Trophoblast cell (in vitro differentiated cells and primary cell): ENCODE data around the gene DOCK3.

ENCODE experiments used
- DNase-seq, 2 donors: peaks; one replicate each; pipeline ENCODE4 v3.0.0-alpha.2; 2016
- H2AFZ ChIP-seq: 2 replicates; pipeline ENCODE4 v1.6.1; 2013; ENCODE audit warnings: low read length, moderate library complexity, mild to moderate bottlenecking; ENCODE audit not compliant: insufficient read depth, poor library complexity
- H2AK5ac ChIP-seq: 2 replicates; pipeline ENCODE4 v1.6.1; 2013; ENCODE audit warnings: mild to moderate bottlenecking, low read length
- H2BK120ac ChIP-seq: 2 replicates; pipeline ENCODE4 v1.6.1; 2013; ENCODE audit warnings: low read length, mild to moderate bottlenecking, moderate library complexity; ENCODE audit not compliant: insufficient read depth, poor library complexity
- H2BK12ac ChIP-seq: 2 replicates; pipeline ENCODE4 v1.6.1; 2013; ENCODE audit warnings: mild to moderate bottlenecking, low read length, moderate library complexity
- H2BK5ac ChIP-seq: 2 replicates; pipeline ENCODE4 v1.6.1; 2013; ENCODE audit warnings: low read length, low read depth, moderate library complexity, mild to moderate bottlenecking; ENCODE audit not compliant: poor library complexity
- H3K14ac ChIP-seq: 2 replicates; pipeline ENCODE4 v1.6.1; 2013; ENCODE audit warnings: mild to moderate bottlenecking, low read length
- H3K18ac ChIP-seq: 2 replicates; pipeline ENCODE4 v1.6.1; 2013; ENCODE audit warnings: mild to moderate bottlenecking, low read length
- H3K23ac ChIP-seq: 2 replicates; pipeline ENCODE4 v1.6.1; 2013; ENCODE audit warnings: low read length
- H3K27ac ChIP-seq: 2 replicates; pipeline ENCODE4 v1.5.1; 2013; ENCODE audit warnings: low read depth, mild to moderate bottlenecking, inconsistent platforms, low read length, moderate library complexity
- H3K27me3 ChIP-seq: 2 replicates; pipeline ENCODE4 v1.6.1; 2013; ENCODE audit warnings: inconsistent platforms, mild to moderate bottlenecking, low read length, moderate library complexity; ENCODE audit not compliant: insufficient read depth
- H3K36me3 ChIP-seq, 2 experiments: 1 replicate in 1 of 2; 2 replicates in 1 of 2; pipeline ENCODE4 v1.6.1; 2013; ENCODE audit warnings: low read length in 2 of 2, mild to moderate bottlenecking in 2 of 2, moderate library complexity in 1 of 2; ENCODE audit not compliant: insufficient read depth in 2 of 2, control insufficient read depth in 1 of 2
- H3K4ac ChIP-seq: 2 replicates; pipeline ENCODE4 v1.6.1; 2013; ENCODE audit warnings: low read depth, mild to moderate bottlenecking, low read length, moderate library complexity
- H3K4me1 ChIP-seq, 2 experiments: 1 replicate in 1 of 2; 2 replicates in 1 of 2; pipeline ENCODE4 v1.6.1; 2013; ENCODE audit warnings: low read length in 2 of 2, mild to moderate bottlenecking in 2 of 2, moderate library complexity in 1 of 2; ENCODE audit not compliant: insufficient read depth in 2 of 2, control insufficient read depth in 1 of 2
- H3K4me2 ChIP-seq: 2 replicates; pipeline ENCODE4 v1.6.1; 2013; ENCODE audit warnings: inconsistent platforms, mild to moderate bottlenecking, low read length, moderate library complexity
- H3K4me3 ChIP-seq: 2 replicates; pipeline ENCODE4 v1.5.1; 2013; ENCODE audit warnings: mild to moderate bottlenecking, low read depth, low read length, inconsistent platforms
- H3K79me1 ChIP-seq: one replicate; pipeline ENCODE4 v1.6.1; 2013; ENCODE audit warnings: low read length
- H3K79me2 ChIP-seq: 2 replicates; pipeline ENCODE4 v1.6.1; 2013; ENCODE audit warnings: low read length, mild to moderate bottlenecking; ENCODE audit not compliant: control insufficient read depth, insufficient read depth, poor library complexity
- H3K9ac ChIP-seq: 2 replicates; pipeline ENCODE4 v1.6.1; 2013; ENCODE audit warnings: mild to moderate bottlenecking, low read length
- H3K9me3 ChIP-seq: 2 replicates; pipeline ENCODE4 v1.6.1; 2013; ENCODE audit warnings: low read depth, mild to moderate bottlenecking, control low read depth, inconsistent platforms, low read length; ENCODE audit not compliant: insufficient read depth
- H4K12ac ChIP-seq: 2 replicates; pipeline ENCODE4 v1.6.1; 2013; ENCODE audit warnings: low read depth, mild to moderate bottlenecking, low read length, moderate library complexity
- H4K8ac ChIP-seq: 2 replicates; pipeline ENCODE4 v1.6.1; 2013; ENCODE audit warnings: low read depth, mild to moderate bottlenecking, low read length, moderate library complexity
- H4K91ac ChIP-seq: one replicate; pipeline ENCODE4 v1.6.1; 2013; ENCODE audit warnings: low read depth, mild to moderate bottlenecking, low read length, moderate library complexity
- WGBS: extraction: QIAGEN DNeasy Blood & Tissue Kit; methylation state at CpG from one replicate; pipeline ENCODE4 v1.1.7; 2013; ENCODE audit warnings: missing lambda C conversion rate; ENCODE audit not compliant: insufficient read length, insufficient coverage; ENCODE audit errors: extremely low coverage; 5-methylcytosine and 5-hydroxymethylcytosine counted together

Gene DOCK3

DNA sequence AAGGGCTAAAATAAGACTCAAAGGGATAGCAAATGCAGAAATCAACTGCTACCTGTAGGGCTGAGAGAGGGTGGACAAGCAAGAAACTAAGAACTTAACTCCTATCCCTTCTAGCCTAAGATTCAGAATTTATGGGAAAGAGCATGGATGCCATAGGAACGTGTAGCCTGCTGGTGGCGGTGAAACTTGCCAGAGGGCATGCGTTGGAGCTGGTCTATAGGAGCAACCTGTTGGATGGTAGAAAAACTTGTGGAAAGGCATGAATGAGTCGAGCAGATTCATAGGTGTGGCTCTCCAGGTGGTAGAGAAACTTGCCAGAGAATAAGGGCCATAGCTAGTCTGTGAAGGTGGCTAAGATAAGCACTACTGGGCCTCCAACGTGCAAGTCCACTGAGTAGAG, 137.2 kb downstream of the DOCK3 start:
- Histone ChIP-seq H4K91ac (no peak overlapping the region), H3K23ac (no peak overlapping the region), H3K9me3 (no peaks in the 10 kb centered on the region), H3K36me3 (no peaks in the 10 kb centered on the region), H3K4me2 (no peak overlapping the region), H2BK5ac (no peak overlapping the region), H3K27ac (no peak overlapping the region), H3K4me1 (peaks cover 9 to 17% of the 10 kb centered on the region in 2 experiments), H2BK12ac (peak overlapping the region; percentile 15), H3K79me1 (peaks cover 11% of the 10 kb centered on the region), H4K12ac (no peak overlapping the region), H3K79me2 (no peaks in the 10 kb centered on the region), H3K4me3 (no peak overlapping the region), H3K9ac (no peak overlapping the region), H2AK5ac (no peak overlapping the region), H4K8ac (no peak overlapping the region), H3K27me3 (no peaks in the 10 kb centered on the region), H2BK120ac (no peak overlapping the region), H3K14ac (no peak overlapping the region), H2AFZ (no peak overlapping the region), H3K18ac (no peak overlapping the region), H3K4ac (no peak overlapping the region)
- no CpG with 5 or more reads among the region's 5 CpGs for WGBS
- DNase-seq, result peak; percentile 96 to 97

DNA sequence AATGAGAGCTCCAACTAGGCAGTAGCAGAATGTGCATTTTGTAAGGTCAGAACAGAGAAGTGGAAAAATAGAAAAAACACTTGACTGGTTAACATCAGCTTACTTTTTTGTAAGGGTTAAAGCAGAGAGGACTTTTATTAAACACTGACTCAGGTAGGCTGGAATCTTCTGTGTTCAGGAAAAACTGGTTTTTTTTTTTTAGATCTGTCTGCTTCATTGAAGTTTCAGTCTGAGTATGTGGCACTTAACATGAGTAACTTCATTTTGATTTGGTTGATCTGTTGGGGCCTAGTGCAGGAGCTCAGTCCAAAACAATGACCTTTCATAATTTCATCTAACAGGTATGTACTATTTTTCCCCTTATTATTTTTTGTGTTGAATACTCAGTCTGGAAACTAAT, 141.1 kb downstream of the DOCK3 start:
- H3K27ac ChIP-seq, result peak overlapping the region; percentile 81
- no peak overlapping the region for H2BK12ac ChIP-seq
- no peaks in the 10 kb centered on the region for H3K79me2 ChIP-seq
- peaks cover 18% of the 10 kb centered on the region for H3K79me1 ChIP-seq
- no peaks in the 10 kb centered on the region for H3K27me3 ChIP-seq
- no peaks in the 10 kb centered on the region for H3K9me3 ChIP-seq
- no peak overlapping the region for H3K18ac ChIP-seq
- H3K36me3 ChIP-seq, result no peaks in the 10 kb centered on the region
- H3K4ac ChIP-seq, result no peak overlapping the region
- no peak overlapping the region for H2BK5ac ChIP-seq
- H2AFZ ChIP-seq, result no peak overlapping the region
- no peak overlapping the region for H4K91ac ChIP-seq
- no peak overlapping the region for H3K9ac ChIP-seq
- H4K12ac ChIP-seq, result no peak overlapping the region
- peak in 1 of 2 donors; percentile 93 for DNase-seq
- H3K23ac ChIP-seq, result no peak overlapping the region
- peaks cover 10 to 19% of the 10 kb centered on the region in 2 experiments for H3K4me1 ChIP-seq
- H3K4me2 ChIP-seq, result no peak overlapping the region
- no peak overlapping the region for H3K4me3 ChIP-seq
- H3K14ac ChIP-seq, result no peak overlapping the region
- no peak overlapping the region for H2AK5ac ChIP-seq
- H2BK120ac ChIP-seq, result no peak overlapping the region
- H4K8ac ChIP-seq, result no peak overlapping the region

DNA sequence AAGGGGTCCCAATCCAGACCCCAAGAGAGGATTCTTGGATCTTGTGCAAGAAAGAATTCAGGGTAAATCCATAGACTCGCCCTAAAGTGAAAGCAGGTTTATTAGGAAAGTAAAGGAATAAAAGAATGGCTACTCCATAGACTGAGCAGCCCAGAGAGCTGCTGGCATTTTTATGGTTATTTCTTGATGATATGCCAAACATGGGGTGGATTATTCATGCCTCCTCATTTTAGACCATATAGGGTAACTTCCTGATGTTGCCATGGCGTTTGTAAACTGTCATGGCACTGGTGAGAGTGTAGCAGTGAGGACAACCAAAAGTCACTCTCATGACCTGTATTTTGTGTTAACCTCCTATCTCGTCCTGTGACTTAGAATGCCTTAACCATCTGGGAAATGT, 142.2 kb downstream of the DOCK3 start:
- Histone ChIP-seq H3K4ac (peak overlapping the region; percentile 47), H3K79me2 (no peaks in the 10 kb centered on the region), H3K27ac (peak overlapping the region; percentile 81), H3K14ac (peak overlapping the region; percentile 63), H3K79me1 (peaks cover 17% of the 10 kb centered on the region), H3K4me3 (no peak overlapping the region), H3K4me1 (peaks cover 8 to 18% of the 10 kb centered on the region in 2 experiments), H2BK12ac (peak overlapping the region; percentile 86), H4K12ac (no peak overlapping the region), H2BK120ac (peak overlapping the region; percentile 91), H2AFZ (no peak overlapping the region), H3K18ac (peak overlapping the region; percentile 46), H3K4me2 (no peak overlapping the region), H2BK5ac (peak overlapping the region; percentile 64), H4K91ac (peak overlapping the region; percentile 84), H2AK5ac (no peak overlapping the region), H3K36me3 (no peaks in the 10 kb centered on the region), H3K9ac (no peak overlapping the region), H4K8ac (no peak overlapping the region), H3K27me3 (no peaks in the 10 kb centered on the region), H3K9me3 (no peaks in the 10 kb centered on the region), H3K23ac (no peak overlapping the region)
- no CpG with 5 or more reads among the region's 3 CpGs for WGBS
- peak in 1 of 2 donors; percentile 40 for DNase-seq

DNA sequence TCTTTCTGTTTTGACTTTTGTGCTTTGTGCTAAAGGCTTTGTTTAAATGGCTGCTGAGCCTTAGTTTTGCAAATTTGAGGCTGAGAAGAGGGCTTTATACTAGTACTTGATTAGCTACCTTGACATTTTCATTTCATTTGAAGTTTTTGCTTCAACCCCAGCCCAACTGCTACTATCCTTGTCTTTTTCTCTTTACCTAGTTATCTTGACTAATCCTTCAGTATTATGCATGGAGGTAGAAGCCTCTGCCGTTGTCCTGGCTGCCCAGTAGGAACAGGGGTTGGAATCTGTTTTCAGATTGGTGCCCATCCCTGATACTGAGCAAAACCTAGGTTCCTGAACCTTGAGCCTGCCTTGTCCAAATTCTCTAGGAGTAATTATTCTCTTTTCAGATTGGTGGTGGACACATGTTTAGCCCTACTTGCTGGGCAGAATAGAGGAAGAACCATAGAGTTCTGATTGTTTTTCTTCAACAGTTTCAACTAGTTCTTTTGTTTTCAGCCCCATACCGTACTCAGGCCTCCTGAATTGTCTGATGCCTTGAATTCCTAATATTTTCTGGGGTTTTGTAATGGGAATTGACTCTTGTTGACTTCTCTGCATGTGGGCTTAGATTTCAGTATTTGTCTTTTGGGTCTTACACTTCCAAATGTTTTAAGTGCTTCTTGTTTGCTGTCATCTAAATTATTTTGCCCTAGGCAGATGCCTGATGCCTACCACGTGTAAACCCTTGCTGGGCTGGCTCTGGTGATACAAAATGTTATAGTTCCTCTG, 143.2 kb downstream of the DOCK3 start:
- no peaks in the 10 kb centered on the region for H3K9me3 ChIP-seq
- peak overlapping the region; percentile 76 for H3K27ac ChIP-seq
- no peak overlapping the region for H3K23ac ChIP-seq
- H2AFZ ChIP-seq, result no peak overlapping the region
- no peaks in the 10 kb centered on the region for H3K27me3 ChIP-seq
- peak overlapping the region; percentile 19 for H4K91ac ChIP-seq
- H3K79me1 ChIP-seq, result peaks cover 16% of the 10 kb centered on the region
- H3K4me3 ChIP-seq, result no peak overlapping the region
- peaks cover 5 to 15% of the 10 kb centered on the region in 2 experiments for H3K4me1 ChIP-seq
- peak overlapping the region; percentile 58 for H2BK5ac ChIP-seq
- DNase-seq, result peak; percentile 49 to 91
- no CpG with 5 or more reads among the region's 3 CpGs for WGBS
- H3K9ac ChIP-seq, result no peak overlapping the region
- H3K4me2 ChIP-seq, result peak overlapping the region; percentile 33
- H2BK12ac ChIP-seq, result peak overlapping the region; percentile 67
- H3K79me2 ChIP-seq, result no peaks in the 10 kb centered on the region
- H3K14ac ChIP-seq, result peak overlapping the region; percentile 24
- peak overlapping the region; percentile 22 for H4K8ac ChIP-seq
- H3K4ac ChIP-seq, result no peak overlapping the region
- no peak overlapping the region for H3K18ac ChIP-seq
- H2BK120ac ChIP-seq, result peak overlapping the region; percentile 19
- peak overlapping the region; percentile 12 for H4K12ac ChIP-seq
- H2AK5ac ChIP-seq, result no peak overlapping the region
- H3K36me3 ChIP-seq, result no peaks in the 10 kb centered on the region
